NCI-H1417 treated with DMSO at 0.1 percent for 48 hours (cell line): Measurements from ENCODE around the gene DNAH1.
A peak's percentile ranks its signal among the peaks of the same experiment; 100 is the strongest.
"Not testable (repeated sequence)": the region's sequence is repeated elsewhere in the genome, so short reads cannot be mapped to it uniquely, and the experiment has no call there.

Experiments used
- DNase-seq: peaks from one replicate; lab custom pipeline; 2025; lab: John Stamatoyannopoulos, UW

The DNAH1 gene

DNA sequence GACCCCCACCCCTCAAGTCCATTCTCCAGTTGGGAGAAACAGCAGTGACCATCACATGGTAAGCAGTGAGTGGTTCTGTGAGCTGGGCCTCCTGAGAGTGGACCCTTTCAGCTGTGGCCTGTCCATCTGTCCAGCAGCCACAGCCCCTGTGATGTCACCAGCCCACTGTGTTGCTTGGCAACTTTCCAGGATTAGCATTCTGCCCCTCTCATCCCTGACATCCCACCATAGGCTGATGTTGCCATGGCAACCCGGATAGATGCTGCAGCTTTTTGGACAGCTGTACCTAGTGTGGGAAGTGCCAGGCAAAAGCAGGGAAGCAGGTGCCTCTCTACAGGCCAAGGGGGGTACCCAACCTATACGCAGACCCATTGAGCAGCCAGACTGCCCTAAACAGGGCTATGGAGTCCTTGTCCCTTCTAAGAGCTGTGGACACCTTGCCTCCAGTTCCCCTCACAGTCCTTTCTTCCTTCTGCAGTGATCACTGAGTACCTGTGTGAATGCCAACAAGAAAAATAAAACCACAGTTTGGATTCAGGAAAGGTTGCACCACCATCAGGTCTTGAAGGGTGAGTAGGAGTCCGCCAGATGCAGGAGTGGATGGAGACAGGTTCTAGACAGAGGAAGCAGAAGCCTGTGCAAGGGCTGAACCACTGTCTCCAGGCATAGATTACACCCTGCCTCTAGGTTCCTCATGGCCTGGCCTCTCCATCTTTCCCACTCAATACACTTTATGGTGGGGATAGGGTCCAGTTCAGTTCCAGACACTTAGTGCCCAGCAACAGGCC, at the start of gene DNAH1:
Gene DNAH1 (plus strand): TSS at position 343 of the 788 bp plus-strand sequence. CDS start 6,124 bp downstream, outside the sequence.
- DNase-seq, result no peak

- DNase-seq, result no peak
These were observed 48.1 kb upstream of the DNAH1 start for GRCh38 chr3:52268036-52268435.

GRCh38 chr3:52269776-52270175, 46.3 kb upstream of the DNAH1 start:
- no peak for DNase-seq

GRCh38 chr3:52270252-52270754, 45.8 kb upstream of the DNAH1 start:
- no peak for DNase-seq

GRCh38 chr3:52272172-52272571, 43.9 kb upstream of the DNAH1 start:
- DNase-seq, result not testable (repeated sequence)

GRCh38 chr3:52272831-52273230, 43.3 kb upstream of the DNAH1 start:
- no peak for DNase-seq

- not testable (repeated sequence) for DNase-seq
These were observed 41.3 kb upstream of the DNAH1 start for GRCh38 chr3:52274781-52275180.

GRCh38 chr3:52277071-52277964, 38.8 kb upstream of the DNAH1 start:
- DNase-seq, result no peak

- no peak for DNase-seq
These were observed 38.1 kb upstream of the DNAH1 start for GRCh38 chr3:52277972-52278509.

- DNase-seq, result peak; percentile 47
These were observed 37.5 kb upstream of the DNAH1 start, which contains the start of gene WDR82 for GRCh38 chr3:52278510-52279069. TSS of gene WDR82 (minus strand) at chr3:52278649. CDS start at chr3:52278361, 288 bp downstream.

DNA sequence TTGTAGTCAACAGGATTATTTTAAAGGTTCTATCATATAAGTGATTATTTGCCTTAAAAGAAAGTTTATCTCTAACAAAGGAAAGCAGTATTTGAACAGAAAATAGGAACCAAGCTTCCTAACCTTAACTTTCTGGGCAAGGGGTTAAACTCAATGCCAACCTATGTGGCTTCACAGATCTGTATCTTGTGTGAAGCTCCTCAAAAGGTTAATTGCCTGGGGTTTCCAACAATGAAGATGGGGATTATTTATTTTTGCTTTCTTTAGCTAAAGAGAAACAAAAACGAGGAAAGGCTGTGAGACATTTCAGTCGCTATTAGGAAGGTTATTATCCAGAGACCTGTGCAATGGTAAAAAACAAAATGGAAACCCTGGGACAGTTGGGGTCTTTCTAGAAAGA, 36.5 kb upstream of the DNAH1 start:
- DNase-seq, result no peak

DNA sequence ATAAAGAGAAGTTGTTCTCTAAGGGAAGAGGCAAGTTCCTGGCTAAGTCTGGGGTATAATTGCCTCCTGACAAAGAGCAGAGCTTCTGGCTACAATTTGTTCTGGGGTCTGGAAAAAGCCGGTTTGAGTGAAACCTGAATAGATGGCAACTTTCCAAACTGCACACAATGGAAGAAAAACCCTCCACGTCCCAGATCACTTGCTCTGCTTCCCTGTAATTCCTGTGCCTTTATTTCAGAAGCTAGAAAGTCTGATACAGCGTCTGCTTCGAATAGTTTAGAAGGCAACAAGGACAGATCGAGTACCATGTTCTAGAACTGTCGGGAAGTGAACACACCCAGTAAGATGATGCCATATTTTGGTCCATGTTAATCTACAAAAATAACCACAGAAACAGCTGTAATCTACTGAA, 36.1 kb upstream of the DNAH1 start:
- DNase-seq, result no peak

DNA sequence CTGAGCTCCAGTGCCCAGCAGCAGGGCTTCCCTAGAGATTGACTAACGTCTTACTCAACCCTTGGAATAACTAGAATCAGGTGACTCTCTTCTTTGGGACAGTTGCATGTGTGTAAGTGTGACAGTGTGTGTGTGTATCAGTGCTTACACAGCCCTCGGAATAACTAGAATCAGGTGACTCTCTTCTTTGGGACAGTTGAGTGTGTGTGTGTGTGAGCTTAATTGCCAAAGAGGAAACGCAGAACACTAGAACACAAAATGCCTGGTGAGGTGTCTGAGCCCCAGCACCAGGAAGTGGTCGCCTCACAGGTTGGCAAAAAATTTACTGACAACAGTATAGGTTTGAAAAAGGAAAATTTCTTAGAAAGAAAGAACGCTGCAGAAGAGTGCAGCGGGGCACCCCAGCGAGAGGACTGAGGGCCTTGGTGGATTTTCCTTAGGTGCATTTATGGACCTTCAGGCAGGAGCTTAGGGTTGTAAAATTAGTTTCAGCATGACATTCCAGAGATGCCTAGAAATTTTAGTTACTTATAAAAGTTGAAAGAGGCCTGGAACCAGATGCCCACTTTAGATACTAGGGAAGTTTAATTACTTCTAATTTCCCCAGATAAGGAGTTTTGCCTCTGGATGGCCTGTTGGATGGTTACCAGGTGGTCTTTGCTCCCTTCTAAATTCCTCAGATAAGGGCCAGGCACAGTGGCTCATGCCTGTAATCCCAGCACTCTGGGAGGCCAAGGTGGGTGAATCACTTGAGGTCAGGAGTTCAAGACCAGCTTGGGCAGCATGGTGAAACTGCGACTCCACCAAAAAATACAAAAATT, 33.9 kb upstream of the DNAH1 start:
- DNase-seq, result no peak

GRCh38 chr3:52283306-52283705, 32.8 kb upstream of the DNAH1 start:
- DNase-seq, result no peak

- not testable (repeated sequence) for DNase-seq
These were observed 32.1 kb upstream of the DNAH1 start for GRCh38 chr3:52284051-52284450.

DNA sequence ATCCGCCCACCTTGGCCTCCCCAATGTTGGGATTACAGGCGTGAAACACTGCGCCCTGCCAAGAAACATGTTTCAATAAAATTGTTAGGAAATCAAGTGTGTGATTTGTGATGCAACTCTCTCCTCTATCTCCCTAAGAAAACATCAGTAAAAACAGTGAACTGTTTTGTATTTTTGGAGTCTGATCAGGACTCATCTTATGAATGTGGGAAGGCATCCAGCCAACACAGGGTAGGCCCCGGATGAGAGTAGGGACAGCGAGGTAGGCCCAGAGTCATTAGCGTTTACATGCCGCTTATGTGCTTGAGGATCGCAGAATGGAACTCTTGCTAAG, 29.4 kb upstream of the DNAH1 start:
- no peak for DNase-seq

DNA sequence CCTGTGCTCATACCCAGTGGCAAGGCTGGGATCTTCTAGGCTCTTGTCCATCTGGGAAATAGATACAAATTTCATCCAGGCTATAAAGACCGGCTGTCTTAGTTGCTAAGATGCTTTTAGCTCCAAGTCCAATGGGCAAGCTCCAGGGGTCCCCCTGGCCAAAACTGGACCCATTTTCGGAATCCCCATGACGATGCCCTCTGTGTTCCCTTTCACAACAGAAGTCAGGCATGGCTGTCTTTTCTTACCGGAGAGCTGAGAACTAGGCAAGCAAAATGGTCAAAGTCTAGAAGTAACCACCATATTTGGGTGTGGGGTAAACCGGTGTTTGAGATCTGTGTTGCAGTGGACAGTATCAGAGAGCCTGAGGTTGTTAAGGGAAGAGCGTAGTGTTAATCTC, 27.4 kb upstream of the DNAH1 start:
- no peak for DNase-seq

GRCh38 chr3:52289338-52289746, 26.8 kb upstream of the DNAH1 start:
- no peak for DNase-seq

DNA sequence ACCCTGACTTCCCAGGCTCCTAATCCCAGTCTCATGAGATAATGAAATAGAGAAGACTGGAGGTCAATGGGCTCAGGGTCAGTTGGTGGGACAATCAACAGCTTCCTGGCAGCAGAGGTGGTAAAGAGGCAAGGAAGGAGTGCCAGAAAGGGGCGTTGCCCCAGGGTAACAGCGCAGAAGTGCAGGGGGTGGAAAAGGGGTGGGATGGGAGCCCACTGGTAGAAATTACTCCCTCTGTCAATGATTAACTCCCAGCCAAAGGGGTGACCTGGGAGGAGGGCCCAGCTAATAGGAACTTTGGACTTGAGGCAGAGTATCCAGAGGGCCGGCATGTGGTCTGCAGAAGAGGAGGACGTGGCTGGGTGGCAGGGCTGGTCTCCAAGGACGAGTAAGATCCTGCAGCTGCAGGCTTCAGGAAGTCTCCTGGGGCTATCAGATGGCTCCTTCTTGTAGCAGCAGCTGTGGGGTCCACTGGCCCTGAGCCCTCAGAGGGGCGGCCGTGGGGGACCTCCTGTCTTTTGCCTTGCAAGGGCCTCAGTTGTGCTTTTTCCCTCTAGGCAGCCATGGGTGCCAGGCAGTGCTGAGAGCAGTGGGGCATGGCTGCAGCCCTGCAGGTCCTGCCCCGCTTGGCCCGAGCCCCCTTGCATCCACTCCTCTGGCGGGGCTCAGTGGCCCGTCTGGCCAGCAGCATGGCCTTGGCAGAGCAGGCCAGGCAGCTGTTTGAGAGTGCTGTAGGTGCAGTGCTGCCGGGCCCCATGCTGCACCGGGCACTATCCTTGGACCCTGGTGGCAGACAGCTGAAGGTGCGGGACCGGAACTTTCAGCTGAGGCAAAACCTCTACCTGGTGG, 26.1 kb upstream of the DNAH1 start:
- no peak for DNase-seq
